Epithelial cell of proximal tubule (primary cell): ENCODE measurements around the gene PPP1R12A. TPM values are rescaled to one million over a fixed set of nuclear protein-coding genes. Genes with fewer than 3 reads are reported as not detected.
"Not testable (repeated sequence)": the region's sequence is repeated elsewhere in the genome, so short reads cannot be mapped to it uniquely, and the experiment has no call there.

Experiments
- DNase-seq: peaks from one replicate; pipeline ENCODE4 v3.0.0-alpha.2; 2011; ENCODE audit warnings: low read depth
- H3K4me3 ChIP-seq: 2 replicates; pipeline ENCODE4 v1.5.1; 2011; ENCODE audit warnings: low read depth, mild to moderate bottlenecking, low read length
- total RNA-seq: library from RNA; depleted of rRNA; stranded (reverse); fragments of >200 nt; gene quantifications from 2 replicates; pipeline ENCODE4 v1.2.3, GENCODE V29; 2015
- TF ChIP-seq, protein P1 (sequence below): conservative IDR thresholded peaks from 2 replicates; pipeline ENCODE4 v1.5.1; 2012; ENCODE audit warnings: low read depth, mild to moderate bottlenecking, low read length

PPP1R12A gene
- total RNA-seq, 1 donor from 2014 or later = 66.0 TPM

DNA sequence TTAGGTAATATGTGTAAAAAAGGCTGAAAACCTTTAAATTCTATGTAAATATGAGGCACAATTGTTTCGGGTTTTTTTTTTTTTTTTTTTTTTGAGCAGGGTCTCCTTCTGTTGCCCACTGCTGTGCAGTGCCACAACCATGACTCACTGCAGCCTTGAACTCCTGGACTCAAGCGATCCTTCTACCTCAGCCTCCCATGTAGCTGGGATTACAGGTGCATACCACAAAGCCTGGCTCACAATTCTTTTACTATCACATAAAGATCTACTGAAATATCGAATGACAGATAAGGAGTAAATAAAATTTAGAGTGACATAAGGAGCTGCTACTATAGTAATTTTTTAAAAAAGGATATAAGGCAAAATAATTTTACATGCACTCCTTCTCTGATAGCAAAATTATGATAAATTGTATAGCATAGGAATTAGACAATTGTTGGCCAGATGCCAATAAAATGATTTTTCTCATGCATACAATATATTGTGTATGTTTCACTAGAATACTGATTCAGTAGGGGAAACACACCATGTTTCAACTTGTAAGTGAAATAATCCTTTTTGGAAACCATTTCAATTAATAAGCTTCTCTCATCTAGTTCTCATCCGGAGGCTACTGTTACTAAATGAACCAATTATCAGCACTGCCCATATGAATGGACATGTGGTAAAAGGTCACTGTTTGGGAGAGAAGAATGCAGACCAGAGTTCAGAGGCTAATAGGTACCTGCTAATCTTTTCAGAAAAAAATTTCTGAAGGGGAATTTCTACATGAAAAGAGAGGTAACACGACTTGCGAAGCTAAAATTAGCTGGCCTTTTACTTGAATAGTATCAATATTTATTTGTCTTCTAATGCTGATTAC is 108.4 kb downstream of the PPP1R12A start:
- no peak for DNase-seq
- TF ChIP-seq, protein P1, sequence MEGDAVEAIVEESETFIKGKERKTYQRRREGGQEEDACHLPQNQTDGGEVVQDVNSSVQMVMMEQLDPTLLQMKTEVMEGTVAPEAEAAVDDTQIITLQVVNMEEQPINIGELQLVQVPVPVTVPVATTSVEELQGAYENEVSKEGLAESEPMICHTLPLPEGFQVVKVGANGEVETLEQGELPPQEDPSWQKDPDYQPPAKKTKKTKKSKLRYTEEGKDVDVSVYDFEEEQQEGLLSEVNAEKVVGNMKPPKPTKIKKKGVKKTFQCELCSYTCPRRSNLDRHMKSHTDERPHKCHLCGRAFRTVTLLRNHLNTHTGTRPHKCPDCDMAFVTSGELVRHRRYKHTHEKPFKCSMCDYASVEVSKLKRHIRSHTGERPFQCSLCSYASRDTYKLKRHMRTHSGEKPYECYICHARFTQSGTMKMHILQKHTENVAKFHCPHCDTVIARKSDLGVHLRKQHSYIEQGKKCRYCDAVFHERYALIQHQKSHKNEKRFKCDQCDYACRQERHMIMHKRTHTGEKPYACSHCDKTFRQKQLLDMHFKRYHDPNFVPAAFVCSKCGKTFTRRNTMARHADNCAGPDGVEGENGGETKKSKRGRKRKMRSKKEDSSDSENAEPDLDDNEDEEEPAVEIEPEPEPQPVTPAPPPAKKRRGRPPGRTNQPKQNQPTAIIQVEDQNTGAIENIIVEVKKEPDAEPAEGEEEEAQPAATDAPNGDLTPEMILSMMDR = no peak
- H3K4me3 ChIP-seq = no peak overlapping the region

DNA sequence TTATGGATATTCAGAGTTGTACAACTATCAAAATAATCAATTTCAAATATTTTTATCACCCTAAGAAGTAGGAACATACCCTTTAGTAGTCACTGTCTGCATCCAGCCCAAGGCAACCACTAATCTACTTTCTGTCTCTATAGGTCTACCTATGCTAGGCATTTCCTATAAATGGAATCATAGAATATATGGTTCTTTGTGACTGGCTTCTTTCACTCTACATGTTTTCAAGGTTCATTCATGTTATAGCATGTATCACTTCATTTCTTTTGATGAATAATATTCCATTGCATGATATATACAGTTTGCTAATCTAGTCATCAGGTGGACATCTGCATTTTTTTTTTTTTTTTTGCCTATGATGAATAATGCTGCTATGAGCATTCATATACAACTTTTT is 112.4 kb downstream of the PPP1R12A start:
- DNase-seq = no peak
- H3K4me3 ChIP-seq = no peak overlapping the region
- TF ChIP-seq, protein P1 = no peak

DNA sequence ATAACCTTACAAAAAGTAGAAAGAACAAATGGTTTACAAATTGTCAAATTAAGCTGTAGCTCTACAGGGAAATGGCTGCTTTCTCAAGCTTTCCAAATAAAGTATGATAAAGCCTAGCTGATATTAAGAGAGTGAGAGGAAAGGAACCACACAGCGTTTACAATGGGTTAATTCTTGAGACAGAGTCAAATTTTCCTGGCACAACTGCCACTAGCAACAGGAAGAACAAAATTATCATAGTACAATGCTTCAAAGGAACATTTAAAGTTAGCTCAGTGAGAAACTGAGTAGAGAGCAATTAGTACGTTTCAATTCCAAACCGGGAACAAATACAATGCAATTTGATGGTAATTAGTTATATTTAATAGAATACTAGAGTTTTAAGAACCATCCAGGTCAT is 116.0 kb downstream of the PPP1R12A start:
- H3K4me3 ChIP-seq = no peak overlapping the region
- TF ChIP-seq, protein P1 = no peak
- no peak for DNase-seq

DNA sequence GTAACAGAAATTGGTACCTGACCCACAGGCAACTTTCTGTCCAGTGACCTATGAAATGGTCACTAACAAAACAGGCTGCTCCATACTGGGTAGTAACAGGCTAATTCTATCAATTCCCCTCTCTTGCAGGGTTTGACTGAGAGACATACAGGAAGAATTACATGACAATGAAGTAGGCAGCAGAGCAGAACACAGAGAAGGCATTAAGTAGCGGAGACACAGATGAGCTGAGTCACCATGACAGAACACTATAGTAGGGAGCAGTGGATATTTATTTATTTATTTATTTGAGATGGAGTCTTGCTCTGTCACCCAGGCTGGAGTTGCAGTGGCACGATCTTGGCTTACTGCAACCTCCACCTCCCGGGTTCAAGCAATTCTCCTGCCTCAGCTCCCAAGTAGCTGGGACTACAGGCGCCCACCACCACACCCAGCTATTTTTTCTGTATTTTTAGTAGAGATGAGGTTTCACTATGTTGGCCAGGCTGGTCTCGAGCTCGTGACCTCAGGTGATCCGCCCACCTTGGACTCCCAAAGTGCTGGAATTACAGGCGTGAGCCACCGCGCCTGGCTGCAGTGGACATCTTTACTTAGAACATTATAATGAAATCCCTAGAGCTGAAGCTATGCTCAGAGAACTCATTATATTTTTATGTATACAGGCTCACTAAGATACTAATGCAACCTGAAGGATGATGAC is 150.4 kb downstream of the PPP1R12A start:
- H3K4me3 ChIP-seq = not testable (repeated sequence)

DNA sequence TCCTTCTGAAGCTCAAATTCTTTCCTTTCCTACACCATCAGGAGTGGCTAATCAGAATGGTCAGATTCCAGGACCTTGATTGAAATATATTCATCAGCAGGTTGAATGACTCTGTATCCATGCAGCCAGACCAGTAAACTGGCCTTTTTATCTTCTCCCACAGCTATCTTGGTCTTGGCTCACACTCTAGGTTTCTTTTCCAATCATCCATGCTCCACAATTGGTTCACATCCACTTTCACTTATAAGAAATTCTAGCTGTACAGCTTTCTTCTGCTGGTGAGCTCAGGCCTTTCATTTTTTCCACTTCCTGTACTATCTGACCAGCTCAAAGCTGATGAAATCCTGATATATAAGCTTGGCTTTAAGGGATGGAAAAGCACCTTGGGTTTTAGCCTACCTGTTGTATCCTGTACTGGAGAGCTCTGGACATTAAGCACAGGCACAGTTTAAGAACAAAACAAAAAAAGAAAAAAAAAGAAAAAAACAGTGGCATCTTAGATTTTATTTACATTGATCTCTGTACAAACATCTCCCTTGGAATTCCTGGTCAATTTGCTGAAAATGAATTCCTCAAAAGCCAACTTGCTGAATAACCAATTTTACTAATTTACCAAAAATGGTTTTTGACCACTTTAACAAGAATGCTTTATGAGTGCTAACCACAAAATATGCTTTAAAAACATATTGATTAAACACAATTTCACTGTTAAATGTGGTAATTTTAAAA is 152.6 kb downstream of the PPP1R12A start:
- no peak for DNase-seq
- TF ChIP-seq, protein P1 = no peak
- H3K4me3 ChIP-seq = no peak overlapping the region

More for the DNA sequence above, 150.4 kb downstream of the PPP1R12A start:
- not testable (repeated sequence) for DNase-seq

DNA sequence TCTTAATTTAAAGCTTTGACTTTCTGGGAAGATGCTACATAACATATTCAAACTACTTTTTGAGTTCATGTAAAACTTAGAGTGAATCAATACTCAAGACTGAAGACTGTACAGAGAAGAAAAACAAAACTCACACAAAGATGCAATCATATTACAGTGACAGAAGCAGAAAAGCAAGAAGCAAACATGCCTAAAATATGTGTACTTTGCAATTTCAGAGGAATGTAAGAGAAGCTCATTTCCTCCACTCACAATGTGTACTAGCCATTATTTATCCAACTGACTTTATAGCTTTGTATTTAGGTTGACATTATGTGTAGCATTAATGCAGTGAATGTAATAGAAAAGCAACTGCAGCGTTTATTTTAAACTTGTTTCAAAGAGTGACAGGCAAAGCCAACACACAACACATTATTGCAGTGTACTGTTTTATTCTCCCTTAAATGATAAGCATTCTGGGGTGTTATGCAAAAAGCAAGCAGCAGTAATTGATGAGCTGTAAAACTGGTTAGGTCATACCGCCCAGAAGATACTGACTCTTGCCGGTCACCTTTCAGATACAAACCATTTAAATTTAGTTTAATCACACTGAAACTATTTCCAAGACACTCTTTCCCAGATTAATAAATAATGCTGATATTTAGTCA is 156.0 kb downstream of the PPP1R12A start:
- TF ChIP-seq, protein P1 = no peak
- DNase-seq = no peak
- H3K4me3 ChIP-seq = no peak overlapping the region
